Renal pelvis (tissue), 4 donors: Measurements from ENCODE around the gene CPEB2. TPM values are rescaled to one million over a fixed set of nuclear protein-coding genes. Genes with fewer than 3 reads are reported as not detected.

Experiments used
- DNase-seq: peaks from one replicate; pipeline ENCODE4 v3.0.0-alpha.2; 2013
- polyA plus RNA-seq, 3 donors: library from polyadenylated mRNA; unstranded; fragments of 120-200 nt; gene quantifications; one replicate each; pipeline ENCODE4 v1.2.1, GENCODE V29; 2013; ENCODE audit not compliant: insufficient read length in 3 of 3

Gene CPEB2
- polyA plus RNA-seq, 3 donors = 15.5 to 18.2 (median 16.7) TPM

- DNase-seq = no peak
Measured at GRCh38 chr4:15005474-15006115, 3.3 kb downstream of the CPEB2 start.

DNA sequence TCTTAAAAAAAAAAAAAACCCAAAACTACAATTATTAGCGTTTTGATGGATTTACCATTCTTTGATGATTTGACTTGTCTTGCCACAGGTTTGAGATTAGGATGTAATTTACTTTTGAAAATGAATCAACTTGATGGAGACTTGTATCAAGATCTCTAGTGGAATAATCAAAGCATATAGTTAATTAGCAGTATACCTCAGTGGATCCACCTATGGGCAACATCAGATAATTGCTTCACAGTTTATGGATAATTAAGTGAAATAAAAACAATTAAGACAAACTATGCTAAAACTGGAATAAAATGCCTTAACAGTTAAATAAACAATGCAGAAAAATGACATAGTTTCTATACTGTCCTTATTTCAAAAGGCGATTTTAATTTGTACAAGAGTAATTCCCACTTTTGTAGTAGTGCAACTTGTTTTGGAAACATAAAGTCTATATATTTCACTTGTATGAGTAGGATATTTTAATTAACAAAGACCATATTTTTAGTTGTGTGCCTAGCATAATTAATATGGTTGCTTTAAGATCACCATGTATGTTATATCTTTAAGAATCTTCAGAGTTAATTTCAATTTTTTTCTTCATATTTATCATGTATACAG lies 4.2 kb downstream of the CPEB2 start:
- no peak for DNase-seq

- DNase-seq = no peak
Measured at GRCh38 chr4:15007201-15007600, 4.9 kb downstream of the CPEB2 start.

DNA sequence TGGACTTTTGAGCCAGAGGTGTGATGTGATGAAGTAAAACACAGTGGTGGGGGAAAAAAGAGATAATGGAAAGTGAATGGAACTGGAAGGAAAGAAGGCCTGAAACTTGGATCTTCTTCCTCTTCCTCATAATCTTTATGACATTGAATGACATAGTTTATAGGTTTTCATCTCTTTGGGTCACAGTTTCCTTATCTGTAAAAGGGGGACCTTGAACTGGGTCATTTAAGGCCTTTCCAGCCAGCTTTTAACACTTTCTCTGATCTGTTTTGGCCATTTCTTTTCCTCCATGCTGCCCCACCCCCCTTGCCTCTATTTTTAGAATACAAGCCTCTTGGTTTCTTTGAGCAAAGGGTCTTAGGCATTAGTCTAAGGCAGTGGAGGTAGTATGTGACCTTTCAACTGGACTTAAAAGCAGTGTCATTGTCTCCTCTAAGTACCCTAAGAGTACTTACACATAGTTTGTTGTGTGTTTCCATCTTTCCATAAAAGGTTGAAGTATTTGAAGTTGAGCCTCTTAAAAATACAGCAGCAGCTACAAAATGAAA lies 7.8 kb downstream of the CPEB2 start:
- DNase-seq = no peak

DNA sequence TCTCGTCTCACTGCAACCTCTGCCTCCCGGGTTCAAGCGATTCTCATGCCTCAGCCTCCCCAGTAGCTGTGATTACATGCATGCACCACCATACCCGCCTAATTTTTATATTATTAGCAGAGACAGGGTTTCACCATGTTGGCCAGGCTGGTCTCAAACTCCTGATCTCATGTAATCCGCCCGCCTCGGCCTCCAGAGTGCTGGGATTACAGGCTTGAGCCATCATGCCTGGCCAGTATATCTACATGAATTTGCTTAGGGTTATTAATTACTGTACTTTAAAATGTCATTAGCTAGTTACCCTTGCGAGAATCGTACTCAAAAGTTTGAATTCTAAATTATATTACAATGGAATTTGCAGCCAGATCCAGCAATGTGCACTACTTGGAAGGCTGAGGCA lies 8.9 kb downstream of the CPEB2 start:
- DNase-seq = no peak

- DNase-seq = no peak
Measured at GRCh38 chr4:15012017-15012788, 9.9 kb downstream of the CPEB2 start.

DNA sequence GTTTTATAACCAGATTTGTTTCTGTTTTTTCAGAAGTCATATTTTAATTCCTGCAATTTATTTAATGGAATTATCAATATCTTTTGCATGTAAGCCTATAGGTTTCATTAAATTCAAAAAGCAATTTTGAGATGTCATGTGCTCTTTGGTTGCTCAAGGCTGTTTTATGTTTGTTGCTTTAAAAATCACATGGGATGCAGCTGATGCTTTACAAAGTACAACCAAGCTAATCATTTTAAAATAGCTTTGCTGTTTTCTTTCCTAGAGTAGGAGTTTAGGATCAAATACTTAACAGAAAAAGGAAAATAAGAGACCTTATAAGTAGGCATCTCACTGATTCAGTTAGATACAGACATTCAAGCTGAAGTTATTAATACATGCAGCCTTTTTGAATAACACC lies 11.3 kb downstream of the CPEB2 start:
- no peak for DNase-seq

DNA sequence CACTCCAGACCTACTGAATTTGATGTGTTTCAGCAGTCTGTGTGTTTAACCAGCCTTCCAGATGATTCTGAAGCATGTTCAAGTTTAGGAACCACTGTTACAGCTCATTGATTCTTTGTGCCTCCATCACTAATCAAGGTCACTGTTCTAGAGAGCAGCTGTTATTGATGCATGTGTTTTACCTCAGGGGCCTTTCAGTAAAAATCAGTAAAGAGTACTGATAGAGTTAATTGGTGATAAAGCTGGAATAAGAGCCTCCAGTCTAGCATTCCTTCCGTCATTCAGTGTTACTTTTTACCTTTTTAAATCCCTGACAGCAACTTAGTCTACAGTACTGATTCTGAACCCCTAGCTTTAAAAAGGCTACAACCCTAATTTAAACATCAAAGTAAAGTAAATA lies 12.9 kb downstream of the CPEB2 start:
- DNase-seq = no peak

DNA sequence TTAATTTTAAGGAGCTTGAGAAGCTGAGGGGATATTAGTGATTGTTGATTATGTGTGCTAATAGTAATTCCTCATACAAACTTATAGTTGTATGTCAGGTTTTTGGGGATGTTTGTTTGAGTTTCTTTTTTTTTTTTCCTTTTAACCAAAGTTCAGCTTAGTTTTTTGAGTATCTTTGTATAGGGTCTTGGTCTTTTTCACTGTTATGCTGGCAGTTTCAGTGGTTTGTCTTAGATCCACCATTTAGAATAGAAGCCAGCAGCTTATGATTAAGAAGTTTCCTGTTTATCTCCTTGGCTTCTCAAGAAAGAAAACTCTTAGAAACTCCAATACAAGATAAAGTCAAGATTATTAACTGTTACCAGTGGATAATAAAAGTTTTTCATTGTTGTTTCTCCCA lies 16.1 kb downstream of the CPEB2 start:
- no peak for DNase-seq

DNA sequence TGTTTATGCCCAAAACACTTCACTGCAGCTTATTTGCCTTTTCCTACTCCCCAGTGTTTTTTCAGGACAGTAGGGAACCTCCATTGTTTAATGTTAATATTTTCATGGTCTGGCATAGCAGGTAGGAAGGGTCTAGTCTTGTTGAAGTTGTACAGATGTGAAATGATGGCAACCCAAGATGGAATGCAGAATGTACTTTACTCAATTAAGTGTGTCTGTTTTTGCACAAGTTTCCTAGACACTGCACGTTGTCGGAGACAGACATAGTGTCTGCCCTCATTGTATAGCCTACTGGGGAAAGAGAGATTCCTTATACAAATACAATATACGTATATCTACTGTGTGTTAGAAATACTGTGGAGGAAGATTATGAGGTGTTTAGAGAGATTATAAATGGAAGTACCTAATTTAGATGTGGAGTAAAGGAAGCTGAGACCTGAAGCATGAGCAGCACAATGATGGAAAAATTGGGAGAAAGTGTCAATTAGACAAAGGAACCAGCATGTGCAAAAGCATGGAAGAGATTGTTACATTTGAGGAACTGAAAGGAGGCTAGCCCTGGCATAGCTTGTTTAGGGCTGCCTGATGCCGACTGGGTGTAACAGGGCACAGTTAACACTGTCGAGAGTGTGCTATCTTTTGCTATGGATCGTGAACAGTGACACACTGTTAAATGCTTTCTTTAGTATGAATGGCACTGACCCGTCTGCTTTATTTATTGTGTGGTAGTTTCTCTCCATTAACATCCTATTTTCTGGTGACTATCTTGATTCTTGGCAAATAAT lies 18.4 kb downstream of the CPEB2 start:
- no peak for DNase-seq

- no peak for DNase-seq
Measured at GRCh38 chr4:15021311-15021710, 19.0 kb downstream of the CPEB2 start.

DNA sequence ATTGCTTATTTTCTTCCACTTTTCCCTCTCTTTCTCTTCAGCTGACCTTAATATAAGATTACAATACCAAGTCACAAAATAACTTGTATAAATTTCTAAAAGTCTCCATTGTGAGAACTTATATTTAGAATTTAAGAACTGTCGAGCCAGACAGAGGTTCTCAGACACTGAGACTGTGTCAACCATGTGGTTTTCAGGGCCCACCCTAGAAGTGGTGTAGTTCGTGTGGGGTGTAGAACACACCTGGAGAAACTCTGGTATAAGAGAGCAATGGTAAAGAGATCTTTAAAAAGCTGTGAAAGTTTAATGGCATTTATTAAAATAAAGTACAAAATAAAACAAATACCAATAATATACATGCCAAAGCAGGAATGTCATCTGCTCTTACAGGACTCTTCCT lies 19.7 kb downstream of the CPEB2 start:
- DNase-seq = no peak

DNA sequence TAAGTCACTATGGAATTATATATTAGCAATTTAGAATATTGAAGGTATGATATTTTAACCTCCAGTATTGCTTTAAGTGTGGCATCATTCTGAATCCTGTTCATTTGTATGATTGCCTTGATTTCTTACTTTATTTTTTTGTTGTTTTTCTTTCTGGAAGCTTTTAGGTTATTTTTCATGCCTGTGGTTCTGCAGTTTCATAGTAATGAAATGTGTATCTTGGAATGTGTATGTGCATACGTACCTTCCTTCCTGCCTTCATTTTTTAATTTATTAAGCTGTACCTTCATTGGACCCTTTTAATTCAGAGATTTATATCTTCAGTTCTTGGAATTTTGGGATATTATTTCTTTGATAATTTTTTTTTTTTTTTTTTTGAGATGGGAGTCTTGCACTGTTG lies 22.1 kb downstream of the CPEB2 start:
- DNase-seq = no peak

DNA sequence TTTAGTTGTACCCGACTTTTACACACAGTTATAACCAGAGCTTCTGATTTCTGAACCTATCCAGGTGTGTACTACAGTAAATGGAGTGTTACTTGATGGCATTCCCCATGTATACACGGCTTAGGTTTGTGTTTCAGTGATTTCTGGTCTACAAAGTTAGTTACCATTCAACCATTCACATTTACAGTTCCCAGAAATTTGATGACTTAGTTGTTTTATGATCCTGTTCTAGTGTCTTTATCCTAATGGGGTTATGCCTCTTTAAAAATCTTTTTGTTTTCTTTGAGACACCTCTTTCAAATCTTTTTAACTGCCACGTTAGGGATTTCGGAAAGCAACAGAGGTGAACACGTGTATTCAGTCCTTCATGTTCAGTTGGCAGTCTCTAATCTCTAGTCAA lies 23.4 kb downstream of the CPEB2 start:
- no peak for DNase-seq

DNA sequence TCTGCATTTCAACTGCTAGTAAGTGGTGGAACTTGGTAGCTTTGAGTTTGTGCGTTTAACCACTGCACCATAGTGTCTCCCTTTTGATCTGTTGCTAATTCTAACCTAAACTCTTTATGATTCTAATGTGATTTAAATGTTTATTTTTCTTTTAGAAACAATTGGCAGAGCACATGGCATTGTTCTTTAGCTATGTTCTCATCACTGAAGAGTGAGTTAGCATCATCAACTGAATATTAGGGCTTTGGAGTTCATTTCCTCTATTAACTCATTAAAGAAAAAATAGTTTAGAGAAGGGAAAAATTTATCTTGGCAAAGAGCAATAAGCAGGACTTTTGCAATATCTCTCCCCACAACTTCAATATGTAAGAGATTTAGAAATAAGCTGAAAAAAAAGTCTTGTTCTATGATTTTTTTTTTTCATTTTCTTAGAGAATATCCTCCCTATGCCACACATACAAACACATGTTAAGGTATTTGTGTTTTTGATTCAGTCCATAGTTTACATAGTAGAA lies 25.7 kb downstream of the CPEB2 start:
- DNase-seq = no peak

GRCh38 chr4:15031197-15031596 lies 28.9 kb downstream of the CPEB2 start:
- DNase-seq = no peak

DNA sequence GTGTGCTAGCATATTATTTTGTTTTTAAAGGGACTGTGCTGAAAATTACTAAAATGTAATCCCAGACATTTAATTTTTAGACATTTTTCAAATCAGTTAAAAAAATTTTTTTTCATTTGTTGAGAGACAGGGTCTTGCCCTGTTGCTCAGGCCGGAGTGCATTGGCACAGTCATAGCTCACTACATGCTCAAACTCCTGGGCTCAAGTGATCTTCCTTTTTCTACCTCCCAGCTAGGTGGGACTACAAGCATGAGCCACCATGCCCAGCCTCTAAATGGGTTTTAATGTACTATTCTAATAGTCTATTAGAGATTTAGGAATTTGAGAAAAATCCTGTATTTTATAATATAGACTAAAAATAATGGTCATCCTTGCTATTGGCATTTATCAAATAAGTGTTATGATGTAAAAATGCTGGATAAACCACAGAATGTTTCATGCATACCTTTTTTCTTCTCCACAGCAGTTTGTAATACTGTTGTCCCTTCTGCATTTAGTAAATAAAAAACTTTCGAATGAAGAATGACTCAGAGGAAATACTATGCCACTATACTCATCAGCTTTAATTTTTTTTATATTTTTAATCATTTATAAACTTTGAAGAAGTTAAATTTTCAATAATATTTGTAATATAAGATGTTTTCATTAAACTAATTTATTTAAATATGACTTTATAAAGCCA lies 29.9 kb downstream of the CPEB2 start:
- DNase-seq = no peak

DNA sequence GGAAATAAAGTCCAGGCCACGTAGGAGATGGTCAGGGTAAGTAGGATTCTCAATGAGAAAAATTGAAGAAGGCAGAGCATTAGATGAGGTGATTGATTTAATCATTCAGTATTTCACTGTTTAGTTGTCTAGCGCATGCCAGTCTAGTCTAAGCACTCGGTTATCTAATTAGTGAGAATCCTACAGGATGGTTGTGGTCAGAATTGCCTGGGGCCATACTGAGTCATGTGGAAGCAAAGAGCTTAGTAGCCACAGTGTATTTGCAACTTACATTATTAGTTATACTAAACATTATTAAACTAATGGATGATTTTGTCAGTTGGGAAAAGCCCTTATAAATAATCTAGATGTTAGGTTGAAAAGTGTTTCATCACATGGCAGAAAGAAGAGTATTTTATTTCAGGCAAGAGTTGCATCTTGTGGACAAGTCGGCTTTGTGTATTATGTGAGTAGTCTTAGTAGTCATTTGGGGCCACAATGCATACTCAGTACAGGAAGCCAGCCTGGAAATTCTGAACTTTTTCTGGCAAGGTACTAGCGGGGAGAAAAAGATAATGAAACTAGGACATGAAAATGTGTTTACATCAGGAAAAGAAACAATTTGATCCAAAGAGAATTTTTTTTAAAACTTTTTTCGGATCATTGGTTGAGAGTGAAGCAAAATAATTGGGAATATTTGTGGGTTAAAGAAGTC lies 31.9 kb downstream of the CPEB2 start:
- DNase-seq = no peak

DNA sequence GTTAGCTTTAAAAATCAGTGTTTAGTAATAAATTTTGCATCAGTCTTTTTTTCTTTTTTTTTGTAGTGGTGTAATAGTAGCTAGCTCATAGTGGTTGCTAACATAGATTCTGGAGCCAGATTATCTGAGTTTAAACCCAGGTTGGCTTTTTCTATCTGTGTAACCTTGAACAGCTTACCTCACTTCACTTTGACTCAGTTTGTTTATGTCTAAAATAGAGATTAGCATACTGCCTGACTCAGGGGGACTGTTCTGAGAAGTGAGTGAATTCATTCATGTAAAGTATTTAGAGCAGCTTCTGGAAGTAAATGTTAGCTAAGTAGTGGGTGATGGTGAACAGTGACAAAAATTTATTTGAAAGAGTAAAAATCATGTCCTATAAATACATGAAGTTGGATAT lies 32.9 kb downstream of the CPEB2 start:
- no peak for DNase-seq

DNA sequence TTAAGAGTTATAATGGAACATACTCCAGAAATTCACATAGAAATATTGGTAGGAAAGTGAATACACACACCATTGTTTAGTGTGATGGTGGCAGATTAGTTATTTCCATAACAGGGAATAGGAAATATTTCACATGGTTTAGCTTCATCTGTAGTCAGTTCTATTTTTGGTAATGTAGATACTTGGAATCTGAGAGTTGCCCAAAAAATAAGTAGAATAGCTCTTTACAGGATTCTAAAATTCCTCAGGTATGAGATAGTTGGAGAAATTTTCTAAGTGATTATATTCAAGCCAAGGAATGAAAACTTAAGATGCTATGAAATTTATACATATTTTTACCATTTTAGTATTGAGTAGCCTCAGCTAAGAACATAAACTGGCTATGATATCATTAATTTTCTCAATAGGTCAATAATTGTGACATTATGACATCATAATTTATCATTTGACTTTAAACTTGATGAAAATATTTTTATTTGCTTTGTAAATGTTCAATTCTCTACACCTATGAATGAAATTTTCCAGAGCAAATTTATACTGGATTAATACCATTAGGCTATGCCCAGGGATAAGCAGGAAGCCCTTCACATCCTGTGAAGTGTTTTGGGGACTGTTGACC lies 35.8 kb downstream of the CPEB2 start:
- DNase-seq = no peak
